Endodermal cell (in vitro differentiated cells): ENCODE results near the gene COL4A4. TPM values are rescaled to one million over a fixed set of nuclear protein-coding genes. Genes with fewer than 3 reads are reported as not detected.

Source experiments
- DNase-seq: peaks from one replicate; pipeline ENCODE4 v3.0.0-alpha.2; 2017
- H3K27ac ChIP-seq: 2 replicates; pipeline ENCODE4 v1.5.1; 2013; ENCODE audit warnings: mild to moderate bottlenecking, low read depth, low read length, moderate library complexity
- H3K27me3 ChIP-seq: 2 replicates; pipeline ENCODE4 v1.6.1; 2013; ENCODE audit warnings: mild to moderate bottlenecking, low read length, moderate library complexity; ENCODE audit not compliant: insufficient read depth, control insufficient read depth, poor library complexity, severe bottlenecking
- H3K36me3 ChIP-seq: 2 replicates; pipeline ENCODE4 v1.7.0; 2013; ENCODE audit warnings: mild to moderate bottlenecking, low read length, moderate library complexity; ENCODE audit not compliant: control insufficient read depth, insufficient read depth
- H3K4me1 ChIP-seq: one replicate; pipeline ENCODE4 v1.7.0; 2013; ENCODE audit warnings: low read length; ENCODE audit not compliant: control insufficient read depth, insufficient read depth
- H3K4me3 ChIP-seq: 2 replicates; pipeline ENCODE4 v1.5.1; 2013; ENCODE audit warnings: mild to moderate bottlenecking, low read length, moderate library complexity
- H3K9ac ChIP-seq: 2 replicates; pipeline ENCODE4 v1.6.1; 2013; ENCODE audit warnings: mild to moderate bottlenecking, low read length, moderate library complexity; ENCODE audit not compliant: poor library complexity, severe bottlenecking; ENCODE audit errors: extremely low read depth
- H3K9me3 ChIP-seq: 2 replicates; pipeline ENCODE4 v1.6.1; 2013; ENCODE audit warnings: mild to moderate bottlenecking, low read length, moderate library complexity; ENCODE audit not compliant: control insufficient read depth
- H3K27ac Mint-ChIP-seq: 2 replicates; pipeline ENCODE4 v1.8.0; 2020; ENCODE audit warnings: mixed read lengths
- H3K27me3 Mint-ChIP-seq: 2 replicates; pipeline ENCODE4 v1.8.0; 2021; ENCODE audit warnings: mild to moderate bottlenecking, mixed read lengths; ENCODE audit not compliant: insufficient read depth
- H3K36me3 Mint-ChIP-seq: 2 replicates; pipeline ENCODE4 v1.8.0; 2020; ENCODE audit warnings: low read depth, mixed read lengths
- H3K4me1 Mint-ChIP-seq: 2 replicates; pipeline ENCODE4 v1.8.0; 2020; ENCODE audit warnings: mixed read lengths
- H3K4me3 Mint-ChIP-seq: 2 replicates; pipeline ENCODE4 v1.8.0; 2020; ENCODE audit warnings: mild to moderate bottlenecking, moderate library complexity, mixed read lengths
- H3K9me3 Mint-ChIP-seq: 2 replicates; pipeline ENCODE4 v1.8.0; 2020; ENCODE audit warnings: mild to moderate bottlenecking, mixed read lengths
- WGBS, 2 experiments: methylation state at CpG; one replicate each; pipeline versions ENCODE4 v1.1.5 to v1.1.7; 2013; ENCODE audit warnings: missing lambda C conversion rate in 2 of 2, mixed read lengths in 1 of 2; ENCODE audit not compliant: insufficient coverage in 1 of 2, insufficient read length in 1 of 2; 5-methylcytosine and 5-hydroxymethylcytosine counted together
- total RNA-seq, 2 donors: library from RNA; stranded (reverse); fragmentation: NEBNext Ultra II Directional in 1 of 2; extraction: Animal tissue kit (Norgen Biotek cat#: 25700) in 1 of 2; gene quantifications; 2 replicates in 1 of 2; 3 replicates in 1 of 2; pipeline ENCODE4 v1.2.1, GENCODE V29; 2021
- TF ChIP-seq, protein P1 (sequence below): fragments of 200-600 bp; sonication (generic); conservative IDR thresholded peaks from 2 replicates; pipeline ENCODE4 v1.5.0; 2021; ENCODE audit warnings: antibody characterized with exemption, mild to moderate bottlenecking

COL4A4 gene
- total RNA-seq, 2 donors from 2014 or later, result 2.2 to 2.9 TPM

DNA sequence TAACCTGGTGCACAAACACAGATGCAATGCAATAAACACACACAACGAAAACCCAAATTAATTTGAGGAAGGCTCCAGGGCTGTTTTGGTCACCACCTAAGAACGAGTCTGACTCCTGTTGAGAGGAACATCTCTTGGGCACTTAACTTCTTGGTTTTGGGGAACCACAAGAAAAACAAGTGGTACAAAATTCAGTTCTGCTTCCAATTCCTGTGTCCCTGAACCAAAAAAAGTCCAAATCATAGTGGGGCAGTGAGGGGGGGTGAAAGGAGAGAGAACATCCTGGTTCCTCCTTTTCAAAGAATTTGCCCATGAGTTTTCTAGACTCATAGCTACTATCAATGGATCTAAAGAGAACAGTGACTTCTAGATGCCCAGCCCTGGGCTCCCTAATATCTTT lies 143.6 kb downstream of the COL4A4 start:
- Mint-ChIP-seq H3K27me3 (no peaks in the 10 kb centered on the region), H3K36me3 (peaks cover 10% of the 10 kb centered on the region), H3K9me3 (no peaks in the 10 kb centered on the region), H3K4me3 (no peak overlapping the region), H3K4me1 (no peaks in the 10 kb centered on the region), H3K27ac (no peak overlapping the region)
- no peak overlapping the region for H3K4me3 ChIP-seq
- H3K27ac ChIP-seq, result no peak overlapping the region
- H3K4me1 ChIP-seq, result no peaks in the 10 kb centered on the region
- H3K27me3 ChIP-seq, result no peaks in the 10 kb centered on the region
- TF ChIP-seq, protein P1, sequence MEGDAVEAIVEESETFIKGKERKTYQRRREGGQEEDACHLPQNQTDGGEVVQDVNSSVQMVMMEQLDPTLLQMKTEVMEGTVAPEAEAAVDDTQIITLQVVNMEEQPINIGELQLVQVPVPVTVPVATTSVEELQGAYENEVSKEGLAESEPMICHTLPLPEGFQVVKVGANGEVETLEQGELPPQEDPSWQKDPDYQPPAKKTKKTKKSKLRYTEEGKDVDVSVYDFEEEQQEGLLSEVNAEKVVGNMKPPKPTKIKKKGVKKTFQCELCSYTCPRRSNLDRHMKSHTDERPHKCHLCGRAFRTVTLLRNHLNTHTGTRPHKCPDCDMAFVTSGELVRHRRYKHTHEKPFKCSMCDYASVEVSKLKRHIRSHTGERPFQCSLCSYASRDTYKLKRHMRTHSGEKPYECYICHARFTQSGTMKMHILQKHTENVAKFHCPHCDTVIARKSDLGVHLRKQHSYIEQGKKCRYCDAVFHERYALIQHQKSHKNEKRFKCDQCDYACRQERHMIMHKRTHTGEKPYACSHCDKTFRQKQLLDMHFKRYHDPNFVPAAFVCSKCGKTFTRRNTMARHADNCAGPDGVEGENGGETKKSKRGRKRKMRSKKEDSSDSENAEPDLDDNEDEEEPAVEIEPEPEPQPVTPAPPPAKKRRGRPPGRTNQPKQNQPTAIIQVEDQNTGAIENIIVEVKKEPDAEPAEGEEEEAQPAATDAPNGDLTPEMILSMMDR, result no peak
- no peak overlapping the region for H3K9ac ChIP-seq
- H3K36me3 ChIP-seq, result no peaks in the 10 kb centered on the region
- 95 to 100% methylated on average over 2 of the region's 2 CpGs for WGBS, 2 experiments
- DNase-seq, result no peak
- no peaks in the 10 kb centered on the region for H3K9me3 ChIP-seq

DNA sequence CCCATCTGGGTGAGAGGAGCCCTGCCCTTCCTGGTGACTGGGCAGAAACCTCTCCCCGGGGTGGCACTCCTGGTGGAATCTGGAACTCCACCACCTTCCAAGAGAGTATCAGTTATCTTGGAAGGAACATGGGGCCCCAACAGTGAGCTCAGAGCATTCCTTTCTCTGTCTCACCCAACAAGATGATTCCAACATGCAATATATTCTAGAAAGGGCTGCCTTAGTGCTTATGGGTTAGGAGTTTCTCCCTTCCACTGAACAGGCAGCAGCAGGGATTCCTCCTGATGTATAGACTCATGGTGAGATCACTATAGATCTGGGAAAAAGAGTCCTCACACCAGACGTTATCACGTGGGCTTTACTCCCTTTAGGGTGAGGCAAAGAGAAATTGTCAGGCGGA lies 147.1 kb downstream of the COL4A4 start:
- Histone ChIP-seq H3K4me3 (no peak overlapping the region), H3K27me3 (no peaks in the 10 kb centered on the region), H3K36me3 (no peaks in the 10 kb centered on the region), H3K9me3 (no peaks in the 10 kb centered on the region), H3K4me1 (no peaks in the 10 kb centered on the region), H3K27ac (no peak overlapping the region), H3K9ac (no peak overlapping the region)
- Mint-ChIP-seq H3K4me1 (no peaks in the 10 kb centered on the region), H3K27me3 (no peaks in the 10 kb centered on the region), H3K27ac (no peak overlapping the region), H3K4me3 (no peak overlapping the region), H3K9me3 (no peaks in the 10 kb centered on the region), H3K36me3 (peaks cover 10% of the 10 kb centered on the region)
- 68 to 75% methylated on average over 4 of the region's 4 CpGs for WGBS, 2 experiments
- TF ChIP-seq, protein P1, result no peak
- DNase-seq, result no peak

DNA sequence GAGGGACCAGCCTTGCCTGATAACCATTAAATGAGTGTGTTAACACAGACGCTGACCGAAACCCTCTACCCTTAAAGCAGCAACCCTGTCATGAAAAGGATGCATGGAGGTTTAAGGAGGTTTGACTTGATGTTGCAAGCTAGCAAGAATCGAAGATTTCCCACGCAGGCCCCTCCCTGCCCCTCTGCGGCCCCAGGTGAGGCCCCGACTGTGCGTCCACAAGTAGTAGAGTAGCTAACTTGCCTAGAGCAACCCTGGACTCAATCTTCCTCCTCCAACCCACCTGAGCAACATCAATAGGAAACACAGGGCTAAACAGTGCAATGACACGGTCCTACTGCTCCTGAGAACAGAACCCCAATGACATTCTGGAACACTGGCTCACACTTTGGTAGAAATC lies 150.1 kb downstream of the COL4A4 start:
- no peak overlapping the region for H3K9ac ChIP-seq
- H3K27me3 ChIP-seq, result no peaks in the 10 kb centered on the region
- H3K4me3 ChIP-seq, result no peak overlapping the region
- no peak overlapping the region for H3K4me3 Mint-ChIP-seq
- TF ChIP-seq, protein P1, result no peak
- no peak overlapping the region for H3K27ac Mint-ChIP-seq
- no peak overlapping the region for H3K27ac ChIP-seq
- DNase-seq, result no peak
- H3K4me1 ChIP-seq, result no peaks in the 10 kb centered on the region
- WGBS, 2 experiments, result 88 to 92% methylated on average over 2 to 8 of the region's 8 CpGs
- H3K27me3 Mint-ChIP-seq, result no peaks in the 10 kb centered on the region
- H3K9me3 ChIP-seq, result no peaks in the 10 kb centered on the region
- no peaks in the 10 kb centered on the region for H3K36me3 Mint-ChIP-seq
- no peaks in the 10 kb centered on the region for H3K36me3 ChIP-seq
- no peaks in the 10 kb centered on the region for H3K4me1 Mint-ChIP-seq
- H3K9me3 Mint-ChIP-seq, result no peaks in the 10 kb centered on the region
